ENCODE data around the gene PPP1R9A. TPM values are rescaled to one million over a fixed set of nuclear protein-coding genes. Genes with fewer than 3 reads are reported as not detected.
A peak's percentile ranks its signal among the peaks of the same experiment; 100 is the strongest.

The PPP1R9A gene
- total RNA-seq, 1 experiment from 2014 or later = 5.9 TPM

GRCh38 chr7:95262875-95263274 lies 355.5 kb downstream of the PPP1R9A start:
- Histone ChIP-seq H3K4me3 (ENCODE audit: low read length) (no peak overlapping the region), H3K27me3 (ENCODE audit: low read length) (no peaks in the 10 kb centered on the region), H3K9me3 (ENCODE audit: low read length) (no peaks in the 10 kb centered on the region), H3F3A (ENCODE audit: low read length, unreplicated experiment) (no peaks in the 10 kb centered on the region), H3K36me3 (ENCODE audit: low read depth, low read length) (no peaks in the 10 kb centered on the region), H3K27ac (ENCODE audit: low read length) (no peak overlapping the region), H3K79me2 (ENCODE audit: low read length) (no peaks in the 10 kb centered on the region), H3K9ac (ENCODE audit: low read length) (no peak overlapping the region), H3K4me2 (ENCODE audit: low read length) (no peak overlapping the region), H4K20me1 (ENCODE audit: low read length) (no peaks in the 10 kb centered on the region), H3K9me2 (replicated peaks; ENCODE audit: low read length) (no peaks in the 10 kb centered on the region), H3K4me1 (ENCODE audit: insufficient read depth, low read length) (peaks cover 38% of the 10 kb centered on the region), H2AFZ (ENCODE audit: low read length) (no peak overlapping the region)
- BruUV-seq (replicated peaks) = no TSS peak
- DNase-seq (no peak), ATAC-seq (no peak)
- intact Hi-C loops (cut with micrococcal nuclease) = no loop called here
- ChIA-PET POLR2A (ENCODE audit: unreplicated experiment) (no interaction called here), CTCF (no interaction called here)
- TF ChIP-seq CTCF (conservative IDR thresholded peaks at IDR 0.05; ENCODE audit: low read depth, low read length) = no peak
- no peak for TF ChIP-seq EZH2phosphoT487 (IDR thresholded peaks at IDR 0.05; ENCODE audit: borderline replicate concordance, low read length)
- TF ChIP-seq EZH2 (IDR thresholded peaks at IDR 0.05; ENCODE audit: low read length, unreplicated experiment) = no peak

DNA sequence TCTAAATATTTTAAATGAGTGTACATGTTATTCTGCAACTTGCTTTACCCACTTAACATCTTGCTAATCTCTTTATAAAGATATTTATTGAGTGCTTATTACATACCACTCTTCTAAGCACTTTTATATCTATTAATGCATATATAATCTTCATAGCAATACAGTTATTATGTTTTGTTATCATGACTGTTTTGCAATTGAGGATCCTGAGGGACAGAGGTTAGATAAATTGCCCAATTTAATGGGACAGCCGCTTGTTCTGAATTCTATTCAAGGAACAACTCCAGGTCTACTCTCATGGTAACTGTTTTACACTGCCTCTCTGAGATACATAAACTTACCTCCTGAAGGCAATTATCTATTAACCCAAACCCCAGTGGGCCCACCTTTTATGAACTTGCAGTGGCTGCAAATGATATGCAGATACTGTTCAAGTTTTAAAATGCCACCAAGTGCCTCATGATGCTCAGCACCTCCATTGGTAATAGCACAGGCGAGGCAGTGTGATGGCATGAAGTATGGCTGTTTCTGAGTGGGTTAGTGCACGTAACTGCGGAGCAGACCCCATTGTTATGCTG lies 356.5 kb downstream of the PPP1R9A start:
- Histone ChIP-seq H2AFZ (ENCODE audit: low read length) (peak overlapping the region; percentile 58; the same call in 1 of the 2 replicates), H3K27me3 (ENCODE audit: low read length) (no peaks in the 10 kb centered on the region), H3K4me1 (ENCODE audit: insufficient read depth, low read length) (peaks cover 39% of the 10 kb centered on the region), H3K9me3 (ENCODE audit: low read length) (no peaks in the 10 kb centered on the region), H3K4me3 (ENCODE audit: low read length) (peak overlapping the region; percentile 25; the same call in 1 of the 2 replicates), H3K9me2 (replicated peaks; ENCODE audit: low read length) (no peaks in the 10 kb centered on the region), H3K36me3 (ENCODE audit: low read depth, low read length) (no peaks in the 10 kb centered on the region), H3K4me2 (ENCODE audit: low read length) (peak overlapping the region; percentile 63), H3K27ac (ENCODE audit: low read length) (peak overlapping the region; percentile 85), H3F3A (ENCODE audit: low read length, unreplicated experiment) (no peaks in the 10 kb centered on the region), H3K79me2 (ENCODE audit: low read length) (no peaks in the 10 kb centered on the region), H4K20me1 (ENCODE audit: low read length) (no peaks in the 10 kb centered on the region), H3K9ac (ENCODE audit: low read length) (peak overlapping the region; percentile 75)
- DNase-seq = no peak
- ChIA-PET CTCF (no interaction called here), POLR2A (ENCODE audit: unreplicated experiment) (no interaction called here)
- TF ChIP-seq EZH2 (IDR thresholded peaks at IDR 0.05; ENCODE audit: low read length, unreplicated experiment) (no peak), EZH2phosphoT487 (IDR thresholded peaks at IDR 0.05; ENCODE audit: borderline replicate concordance, low read length) (no peak), CTCF (conservative IDR thresholded peaks at IDR 0.05; ENCODE audit: low read depth, low read length) (no peak)
- ATAC-seq = no peak
- no TSS peak for BruUV-seq (replicated peaks)
- intact Hi-C loops (cut with micrococcal nuclease) = loop anchor here (2.0 kb wide), 2 partner anchors 171 to 213 kb away; partner anchors contain the start of gene PON2

- Histone ChIP-seq H3K36me3 (ENCODE audit: low read depth, low read length) (no peaks in the 10 kb centered on the region), H3K27ac (ENCODE audit: low read length) (peak overlapping the region; percentile 85), H3K9me3 (ENCODE audit: low read length) (no peaks in the 10 kb centered on the region), H4K20me1 (ENCODE audit: low read length) (no peaks in the 10 kb centered on the region), H3K4me1 (ENCODE audit: insufficient read depth, low read length) (peaks cover 39% of the 10 kb centered on the region), H3K4me2 (ENCODE audit: low read length) (peak overlapping the region; percentile 63), H3K79me2 (ENCODE audit: low read length) (no peaks in the 10 kb centered on the region), H3K27me3 (ENCODE audit: low read length) (no peaks in the 10 kb centered on the region), H3K9ac (ENCODE audit: low read length) (peak overlapping the region; percentile 75), H3K9me2 (replicated peaks; ENCODE audit: low read length) (no peaks in the 10 kb centered on the region), H3K4me3 (ENCODE audit: low read length) (no peak overlapping the region), H3F3A (ENCODE audit: low read length, unreplicated experiment) (no peaks in the 10 kb centered on the region), H2AFZ (ENCODE audit: low read length) (peak overlapping the region; percentile 58; the same call in 1 of the 2 replicates)
- intact Hi-C loops (cut with micrococcal nuclease) = loop anchor here (2.0 kb wide), 2 partner anchors 170 to 212 kb away; partner anchors contain the start of gene PON2
- CTCF ChIA-PET = no interaction called here
- TF ChIP-seq CTCF (conservative IDR thresholded peaks at IDR 0.05; ENCODE audit: low read depth, low read length) (no peak), EZH2 (IDR thresholded peaks at IDR 0.05; ENCODE audit: low read length, unreplicated experiment) (no peak), EZH2phosphoT487 (IDR thresholded peaks at IDR 0.05; ENCODE audit: borderline replicate concordance, low read length) (no peak)
- ATAC-seq (peak; percentile 74), DNase-seq (peak; percentile 79)
- no TSS peak for BruUV-seq (replicated peaks)
- POLR2A ChIA-PET (ENCODE audit: unreplicated experiment) = interaction anchor here (0.6 kb wide), 2 partner anchors 608 to 1241 kb away, joined by 4 read pairs; no protein-coding TSS in a partner anchor
Observed at GRCh38 chr7:95264363-95264891, 357.0 kb downstream of the PPP1R9A start.

Measured in PC-3 (cell line).